ENCODE results near the gene XYLT1.

XYLT1 gene

GRCh38 chr16:17131351-17131750, 339.4 kb downstream of the XYLT1 start:
- H2BK120ac ChIP-seq (ENCODE audit: low read depth, low read length) = no peak overlapping the region
- no peak overlapping the region for H3K9ac ChIP-seq (ENCODE audit: low read length)
- H3K9me3 ChIP-seq (ENCODE audit: control insufficient read depth, low read length) = no peaks in the 10 kb centered on the region
- no peaks in the 10 kb centered on the region for H3K4me1 ChIP-seq (ENCODE audit: control insufficient read depth, insufficient read depth, low read depth, low read length)
- H4K91ac ChIP-seq (ENCODE audit: low read length) = no peak overlapping the region
- no peak overlapping the region for H4K8ac ChIP-seq (ENCODE audit: low read length)
- no peak overlapping the region for H3K23ac ChIP-seq (ENCODE audit: low read length in 2 of 2)
- no peak for DNase-seq
- H3K27ac ChIP-seq (ENCODE audit: low read length, poor library complexity, severe bottlenecking) = no peak overlapping the region
- no peak overlapping the region for H2AK5ac ChIP-seq (ENCODE audit: low read length, severe bottlenecking)
- H3K4me2 ChIP-seq (ENCODE audit: low read length, poor library complexity, severe bottlenecking) = no peak overlapping the region
- WGBS = 72% methylated on average over 4 of the region's 6 CpGs
- no peaks in the 10 kb centered on the region for H3K27me3 ChIP-seq (ENCODE audit: control insufficient read depth in 1 of 2, insufficient read depth in 1 of 2, low read length in 2 of 2)
- no peak overlapping the region for H3K4ac ChIP-seq (ENCODE audit: low read depth in 1 of 2, low read length in 2 of 2)
- H2BK12ac ChIP-seq (ENCODE audit: low read length in 2 of 2) = no peak overlapping the region
- no peak overlapping the region for H3K4me3 ChIP-seq (ENCODE audit: insufficient read depth in 1 of 2, low read depth in 1 of 2, low read length in 2 of 2)
- no peak overlapping the region for H2AFZ ChIP-seq (ENCODE audit: low read depth, low read length)
- H3K36me3 ChIP-seq (ENCODE audit: control insufficient read depth in 1 of 2, insufficient read depth in 2 of 2, low read depth in 1 of 2, low read length in 2 of 2) = peaks cover 0 to 86% of the 10 kb centered on the region in 2 experiments
- no peak overlapping the region for H2BK15ac ChIP-seq (ENCODE audit: low read depth, poor library complexity, severe bottlenecking)
- no peaks in the 10 kb centered on the region for H3K79me1 ChIP-seq (replicated peaks; ENCODE audit: low read length, poor library complexity, severe bottlenecking)
- no peak overlapping the region for H3K18ac ChIP-seq (ENCODE audit: low read depth in 1 of 2, low read length in 2 of 2)
- no peak overlapping the region for H2BK5ac ChIP-seq (ENCODE audit: low read depth, low read length, poor library complexity, severe bottlenecking)
- H3K14ac ChIP-seq (ENCODE audit: low read length in 2 of 2) = no peak overlapping the region

GRCh38 chr16:17130733-17131132, 340.0 kb downstream of the XYLT1 start:
- H3K14ac ChIP-seq (ENCODE audit: low read length in 2 of 2) = no peak overlapping the region
- H3K4me2 ChIP-seq (ENCODE audit: low read length, poor library complexity, severe bottlenecking) = no peak overlapping the region
- 85% methylated on average over 4 of the region's 6 CpGs for WGBS
- H2BK5ac ChIP-seq (ENCODE audit: low read depth, low read length, poor library complexity, severe bottlenecking) = no peak overlapping the region
- H3K79me1 ChIP-seq (replicated peaks; ENCODE audit: low read length, poor library complexity, severe bottlenecking) = no peaks in the 10 kb centered on the region
- no peaks in the 10 kb centered on the region for H3K4me1 ChIP-seq (ENCODE audit: control insufficient read depth, insufficient read depth, low read depth, low read length)
- H2AK5ac ChIP-seq (ENCODE audit: low read length, severe bottlenecking) = no peak overlapping the region
- H3K27me3 ChIP-seq (ENCODE audit: control insufficient read depth in 1 of 2, insufficient read depth in 1 of 2, low read length in 2 of 2) = no peaks in the 10 kb centered on the region
- H3K9me3 ChIP-seq (ENCODE audit: control insufficient read depth, low read length) = no peaks in the 10 kb centered on the region
- no peak overlapping the region for H4K91ac ChIP-seq (ENCODE audit: low read length)
- H2BK12ac ChIP-seq (ENCODE audit: low read length in 2 of 2) = no peak overlapping the region
- H4K8ac ChIP-seq (ENCODE audit: low read length) = no peak overlapping the region
- no peak overlapping the region for H3K23ac ChIP-seq (ENCODE audit: low read length in 2 of 2)
- H3K27ac ChIP-seq (ENCODE audit: low read length, poor library complexity, severe bottlenecking) = no peak overlapping the region
- H2BK120ac ChIP-seq (ENCODE audit: low read depth, low read length) = no peak overlapping the region
- no peak overlapping the region for H2AFZ ChIP-seq (ENCODE audit: low read depth, low read length)
- DNase-seq = no peak
- no peak overlapping the region for H3K9ac ChIP-seq (ENCODE audit: low read length)
- H3K4me3 ChIP-seq (ENCODE audit: insufficient read depth in 1 of 2, low read depth in 1 of 2, low read length in 2 of 2) = no peak overlapping the region
- no peak overlapping the region for H2BK15ac ChIP-seq (ENCODE audit: low read depth, poor library complexity, severe bottlenecking)
- no peak overlapping the region for H3K4ac ChIP-seq (ENCODE audit: low read depth in 1 of 2, low read length in 2 of 2)
- H3K18ac ChIP-seq (ENCODE audit: low read depth in 1 of 2, low read length in 2 of 2) = no peak overlapping the region
- H3K36me3 ChIP-seq (ENCODE audit: control insufficient read depth in 1 of 2, insufficient read depth in 2 of 2, low read depth in 1 of 2, low read length in 2 of 2) = peaks cover 0 to 86% of the 10 kb centered on the region in 2 experiments

GRCh38 chr16:17129971-17130370, 340.8 kb downstream of the XYLT1 start:
- 61% methylated on average over 5 of the region's 5 CpGs for WGBS
- H3K23ac ChIP-seq (ENCODE audit: low read length in 2 of 2) = no peak overlapping the region
- H2BK120ac ChIP-seq (ENCODE audit: low read depth, low read length) = no peak overlapping the region
- H3K18ac ChIP-seq (ENCODE audit: low read depth in 1 of 2, low read length in 2 of 2) = no peak overlapping the region
- no peaks in the 10 kb centered on the region for H3K9me3 ChIP-seq (ENCODE audit: control insufficient read depth, low read length)
- H4K8ac ChIP-seq (ENCODE audit: low read length) = no peak overlapping the region
- no peak overlapping the region for H2BK12ac ChIP-seq (ENCODE audit: low read length in 2 of 2)
- H2BK15ac ChIP-seq (ENCODE audit: low read depth, poor library complexity, severe bottlenecking) = no peak overlapping the region
- no peak overlapping the region for H3K4me3 ChIP-seq (ENCODE audit: insufficient read depth in 1 of 2, low read depth in 1 of 2, low read length in 2 of 2)
- no peak overlapping the region for H3K9ac ChIP-seq (ENCODE audit: low read length)
- H3K4me1 ChIP-seq (ENCODE audit: control insufficient read depth, insufficient read depth, low read depth, low read length) = no peaks in the 10 kb centered on the region
- H4K91ac ChIP-seq (ENCODE audit: low read length) = no peak overlapping the region
- DNase-seq = no peak
- no peak overlapping the region for H3K27ac ChIP-seq (ENCODE audit: low read length, poor library complexity, severe bottlenecking)
- peaks cover 0 to 88% of the 10 kb centered on the region in 2 experiments for H3K36me3 ChIP-seq (ENCODE audit: control insufficient read depth in 1 of 2, insufficient read depth in 2 of 2, low read depth in 1 of 2, low read length in 2 of 2)
- H2BK5ac ChIP-seq (ENCODE audit: low read depth, low read length, poor library complexity, severe bottlenecking) = no peak overlapping the region
- no peaks in the 10 kb centered on the region for H3K27me3 ChIP-seq (ENCODE audit: control insufficient read depth in 1 of 2, insufficient read depth in 1 of 2, low read length in 2 of 2)
- H3K4ac ChIP-seq (ENCODE audit: low read depth in 1 of 2, low read length in 2 of 2) = no peak overlapping the region
- H2AK5ac ChIP-seq (ENCODE audit: low read length, severe bottlenecking) = no peak overlapping the region
- H3K4me2 ChIP-seq (ENCODE audit: low read length, poor library complexity, severe bottlenecking) = no peak overlapping the region
- no peak overlapping the region for H2AFZ ChIP-seq (ENCODE audit: low read depth, low read length)
- no peaks in the 10 kb centered on the region for H3K79me1 ChIP-seq (replicated peaks; ENCODE audit: low read length, poor library complexity, severe bottlenecking)
- H3K14ac ChIP-seq (ENCODE audit: low read length in 2 of 2) = no peak overlapping the region

GRCh38 chr16:17128791-17129190, 342.0 kb downstream of the XYLT1 start:
- Histone ChIP-seq H3K14ac (ENCODE audit: low read length in 2 of 2) (no peak overlapping the region), H2BK12ac (ENCODE audit: low read length in 2 of 2) (no peak overlapping the region), H3K27ac (ENCODE audit: low read length, poor library complexity, severe bottlenecking) (no peak overlapping the region), H2BK120ac (ENCODE audit: low read depth, low read length) (no peak overlapping the region), H3K4me1 (ENCODE audit: control insufficient read depth, insufficient read depth, low read depth, low read length) (no peaks in the 10 kb centered on the region), H3K36me3 (ENCODE audit: control insufficient read depth in 1 of 2, insufficient read depth in 2 of 2, low read depth in 1 of 2, low read length in 2 of 2) (peaks cover 0 to 89% of the 10 kb centered on the region in 2 experiments), H3K18ac (ENCODE audit: low read depth in 1 of 2, low read length in 2 of 2) (no peak overlapping the region), H3K9ac (ENCODE audit: low read length) (no peak overlapping the region), H3K4me2 (ENCODE audit: low read length, poor library complexity, severe bottlenecking) (no peak overlapping the region), H4K8ac (ENCODE audit: low read length) (no peak overlapping the region), H2AK5ac (ENCODE audit: low read length, severe bottlenecking) (no peak overlapping the region), H4K91ac (ENCODE audit: low read length) (no peak overlapping the region), H3K4ac (ENCODE audit: low read depth in 1 of 2, low read length in 2 of 2) (no peak overlapping the region), H3K79me1 (replicated peaks; ENCODE audit: low read length, poor library complexity, severe bottlenecking) (no peaks in the 10 kb centered on the region), H3K4me3 (ENCODE audit: insufficient read depth in 1 of 2, low read depth in 1 of 2, low read length in 2 of 2) (no peak overlapping the region), H2AFZ (ENCODE audit: low read depth, low read length) (no peak overlapping the region), H2BK5ac (ENCODE audit: low read depth, low read length, poor library complexity, severe bottlenecking) (no peak overlapping the region), H3K27me3 (ENCODE audit: control insufficient read depth in 1 of 2, insufficient read depth in 1 of 2, low read length in 2 of 2) (no peaks in the 10 kb centered on the region), H3K23ac (ENCODE audit: low read length in 2 of 2) (no peak overlapping the region), H3K9me3 (ENCODE audit: control insufficient read depth, low read length) (no peaks in the 10 kb centered on the region), H2BK15ac (ENCODE audit: low read depth, poor library complexity, severe bottlenecking) (no peak overlapping the region)
- no peak for DNase-seq
- 80% methylated on average over 6 of the region's 6 CpGs for WGBS

Measured in mesenchymal stem cell (in vitro differentiated cells and primary cell).